ENCODE data around the gene MYH11.

The MYH11 gene

GRCh38 chr16:15749371-15749770 lies 107.5 kb downstream of the MYH11 start:
- TF ChIP-seq TCF12 (IDR thresholded peaks at IDR 0.05; ENCODE audit: low read depth) (no peak), CEBPB (IDR thresholded peaks at IDR 0.05) (no peak), MAX (IDR thresholded peaks at IDR 0.05) (no peak), REST (IDR thresholded peaks at IDR 0.05; ENCODE audit: low read depth) (no peak), EP300 (IDR thresholded peaks at IDR 0.05; ENCODE audit: borderline replicate concordance) (no peak), RAD21 (IDR thresholded peaks at IDR 0.05; ENCODE audit: low read depth) (no peak), USF1 (IDR thresholded peaks at IDR 0.05) (no peak), FOXM1 (IDR thresholded peaks at IDR 0.05; ENCODE audit: borderline replicate concordance, low read depth) (no peak), CREB1 (IDR thresholded peaks at IDR 0.05; ENCODE audit: low read depth) (no peak), TAF1 (IDR thresholded peaks at IDR 0.05; ENCODE audit: low read depth) (no peak), NFIC (IDR thresholded peaks at IDR 0.05) (no peak), TEAD4 (IDR thresholded peaks at IDR 0.05) (no peak), YY1 (IDR thresholded peaks at IDR 0.05; ENCODE audit: low read depth) (no peak), EGR1 (IDR thresholded peaks at IDR 0.05) (no peak), ZBTB7A (IDR thresholded peaks at IDR 0.05; ENCODE audit: low read depth) (no peak)

- TF ChIP-seq EGR1 (IDR thresholded peaks at IDR 0.05) (no peak), FOXM1 (IDR thresholded peaks at IDR 0.05; ENCODE audit: borderline replicate concordance, low read depth) (no peak), REST (IDR thresholded peaks at IDR 0.05; ENCODE audit: low read depth) (no peak), NFIC (IDR thresholded peaks at IDR 0.05) (no peak), EP300 (IDR thresholded peaks at IDR 0.05; ENCODE audit: borderline replicate concordance) (no peak), CEBPB (IDR thresholded peaks at IDR 0.05) (no peak), ZBTB7A (IDR thresholded peaks at IDR 0.05; ENCODE audit: low read depth) (no peak), USF1 (IDR thresholded peaks at IDR 0.05) (no peak), TCF12 (IDR thresholded peaks at IDR 0.05; ENCODE audit: low read depth) (no peak), TAF1 (IDR thresholded peaks at IDR 0.05; ENCODE audit: low read depth) (no peak), CREB1 (IDR thresholded peaks at IDR 0.05; ENCODE audit: low read depth) (no peak), MAX (IDR thresholded peaks at IDR 0.05) (no peak), YY1 (IDR thresholded peaks at IDR 0.05; ENCODE audit: low read depth) (no peak), TEAD4 (IDR thresholded peaks at IDR 0.05) (no peak), RAD21 (IDR thresholded peaks at IDR 0.05; ENCODE audit: low read depth) (no peak)
Observed at GRCh38 chr16:15748654-15749053, 108.2 kb downstream of the MYH11 start.

GRCh38 chr16:15747937-15748336 lies 108.9 kb downstream of the MYH11 start:
- TF ChIP-seq TAF1 (IDR thresholded peaks at IDR 0.05; ENCODE audit: low read depth) = no peak
- no peak for TF ChIP-seq CREB1 (IDR thresholded peaks at IDR 0.05; ENCODE audit: low read depth)
- no peak for TF ChIP-seq YY1 (IDR thresholded peaks at IDR 0.05; ENCODE audit: low read depth)
- TF ChIP-seq NFIC (IDR thresholded peaks at IDR 0.05) = no peak
- TF ChIP-seq EGR1 (IDR thresholded peaks at IDR 0.05) = no peak
- no peak for TF ChIP-seq ZBTB7A (IDR thresholded peaks at IDR 0.05; ENCODE audit: low read depth)
- no peak for TF ChIP-seq MAX (IDR thresholded peaks at IDR 0.05)
- TF ChIP-seq CEBPB (IDR thresholded peaks at IDR 0.05) = no peak
- no peak for TF ChIP-seq REST (IDR thresholded peaks at IDR 0.05; ENCODE audit: low read depth)
- no peak for TF ChIP-seq TEAD4 (IDR thresholded peaks at IDR 0.05)
- TF ChIP-seq TCF12 (IDR thresholded peaks at IDR 0.05; ENCODE audit: low read depth) = no peak
- no peak for TF ChIP-seq USF1 (IDR thresholded peaks at IDR 0.05)
- no peak for TF ChIP-seq FOXM1 (IDR thresholded peaks at IDR 0.05; ENCODE audit: borderline replicate concordance, low read depth)
- no peak for TF ChIP-seq RAD21 (IDR thresholded peaks at IDR 0.05; ENCODE audit: low read depth)

Measured in Ishikawa (cell line).